ENCODE results near the gene EFHD2. TPM values are rescaled to one million over a fixed set of nuclear protein-coding genes. Genes with fewer than 3 reads are reported as not detected.
"Not testable (repeated sequence)": the region's sequence is repeated elsewhere in the genome, so short reads cannot be mapped to it uniquely, and the experiment has no call there.

Gene EFHD2
- total and polyA plus RNA-seq, 2 donors: 36.3 to 62.3 TPM

- Histone ChIP-seq H3K36me3 (ENCODE audit: control insufficient read depth in 2 of 2, insufficient read depth in 2 of 2, low read length in 1 of 2) (no peaks in the 10 kb centered on the region), H3K4me1 (ENCODE audit: control insufficient read depth in 2 of 2, insufficient read depth in 2 of 2, low read length in 2 of 2) (peaks cover 0 to 11% of the 10 kb centered on the region in 2 donors), H3K27me3 (ENCODE audit: control insufficient read depth in 2 of 2, insufficient read depth in 1 of 2, low read length in 1 of 2) (peaks cover 2 to 19% of the 10 kb centered on the region in 2 donors), H3K4me3 (ENCODE audit: low read length in 2 of 2) (no peak overlapping the region), H3K9me3 (ENCODE audit: control insufficient read depth in 2 of 2, insufficient read depth in 1 of 2, low read length in 1 of 2) (no peaks in the 10 kb centered on the region), H3K27ac (ENCODE audit: low read depth in 1 of 2, low read length in 1 of 2) (no peak overlapping the region)
- no peak for DNase-seq (ENCODE audit: low read depth in 6 of 9, low spot score in 9 of 9)
- 51% methylated on average over 20 of the region's 20 CpGs for WGBS
Measured at GRCh38 chr1:15384301-15384901, 25.3 kb upstream of the EFHD2 start.

DNA sequence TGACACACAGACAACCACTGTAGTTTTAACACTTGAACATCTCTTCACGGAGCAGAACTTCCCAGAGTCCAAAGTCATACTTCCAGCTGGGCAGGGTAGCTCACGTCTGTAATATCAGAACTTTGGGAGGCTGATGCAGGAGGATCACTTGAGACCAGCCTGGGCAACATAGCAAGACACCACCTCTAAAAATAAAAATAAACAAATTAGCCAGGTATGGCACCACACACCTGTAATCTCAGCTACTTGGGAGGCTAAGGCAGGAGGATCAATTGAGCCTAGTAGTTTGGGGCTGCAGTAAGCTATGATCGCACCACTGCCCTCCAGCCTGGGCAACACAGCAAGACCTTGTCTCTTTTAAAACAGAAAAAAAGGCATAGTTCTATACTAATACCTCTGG is 24.3 kb upstream of the EFHD2 start:
- WGBS: 97% methylated on average over 3 of the region's 3 CpGs

GRCh38 chr1:15386164-15386749 is 23.4 kb upstream of the EFHD2 start:
- 17% methylated on average over 17 of the region's 17 CpGs for WGBS
- H3K4me3 ChIP-seq (ENCODE audit: low read length in 2 of 2): no peak overlapping the region
- peaks cover 0 to 11% of the 10 kb centered on the region in 2 donors for H3K4me1 ChIP-seq (ENCODE audit: control insufficient read depth in 2 of 2, insufficient read depth in 2 of 2, low read length in 2 of 2)
- no peaks in the 10 kb centered on the region for H3K36me3 ChIP-seq (ENCODE audit: control insufficient read depth in 2 of 2, insufficient read depth in 2 of 2, low read length in 1 of 2)
- H3K27me3 ChIP-seq (ENCODE audit: control insufficient read depth in 2 of 2, insufficient read depth in 1 of 2, low read length in 1 of 2): peaks cover 2 to 19% of the 10 kb centered on the region in 2 donors
- no peak overlapping the region for H3K27ac ChIP-seq (ENCODE audit: low read depth in 1 of 2, low read length in 1 of 2)
- H3K9me3 ChIP-seq (ENCODE audit: control insufficient read depth in 2 of 2, insufficient read depth in 1 of 2, low read length in 1 of 2): no peaks in the 10 kb centered on the region
- DNase-seq (ENCODE audit: low read depth in 6 of 9, low spot score in 9 of 9): peak in 1 of 9 donors; percentile 25

More for the DNA sequence above, 24.3 kb upstream of the EFHD2 start:
- no peak for DNase-seq (ENCODE audit: low read depth in 6 of 9, low spot score in 9 of 9)
- Histone ChIP-seq H3K4me3 (ENCODE audit: low read length in 2 of 2) (no peak overlapping the region), H3K9me3 (ENCODE audit: control insufficient read depth in 2 of 2, insufficient read depth in 1 of 2, low read length in 1 of 2) (no peaks in the 10 kb centered on the region), H3K27ac (ENCODE audit: low read depth in 1 of 2, low read length in 1 of 2) (no peak overlapping the region), H3K27me3 (ENCODE audit: control insufficient read depth in 2 of 2, insufficient read depth in 1 of 2, low read length in 1 of 2) (peaks cover 2 to 19% of the 10 kb centered on the region in 2 donors), H3K36me3 (ENCODE audit: control insufficient read depth in 2 of 2, insufficient read depth in 2 of 2, low read length in 1 of 2) (no peaks in the 10 kb centered on the region), H3K4me1 (ENCODE audit: control insufficient read depth in 2 of 2, insufficient read depth in 2 of 2, low read length in 2 of 2) (peaks cover 0 to 11% of the 10 kb centered on the region in 2 donors)

- H3K9me3 ChIP-seq (ENCODE audit: control insufficient read depth in 2 of 2, insufficient read depth in 1 of 2, low read length in 1 of 2): no peaks in the 10 kb centered on the region
Measured at GRCh38 chr1:15388201-15388880, 21.3 kb upstream of the EFHD2 start.

GRCh38 chr1:15389828-15390227 is 19.9 kb upstream of the EFHD2 start:
- H3K9me3 ChIP-seq (ENCODE audit: control insufficient read depth in 2 of 2, insufficient read depth in 1 of 2, low read length in 1 of 2); DNase-seq (ENCODE audit: low read depth in 6 of 9, low spot score in 9 of 9); H3K27ac ChIP-seq (ENCODE audit: low read depth in 1 of 2, low read length in 1 of 2); H3K36me3 ChIP-seq (ENCODE audit: control insufficient read depth in 2 of 2, insufficient read depth in 2 of 2, low read length in 1 of 2); H3K4me3 ChIP-seq (ENCODE audit: low read length in 2 of 2): not testable (repeated sequence)
- 96% methylated on average over 8 of the region's 8 CpGs for WGBS
- Histone ChIP-seq H3K27me3 (ENCODE audit: control insufficient read depth in 2 of 2, insufficient read depth in 1 of 2, low read length in 1 of 2) (peaks cover 2 to 12% of the 10 kb centered on the region in 2 donors), H3K4me1 (ENCODE audit: control insufficient read depth in 2 of 2, insufficient read depth in 2 of 2, low read length in 2 of 2) (peaks cover 0 to 11% of the 10 kb centered on the region in 2 donors)

More at GRCh38 chr1:15388201-15388880, 21.3 kb upstream of the EFHD2 start:
- Histone ChIP-seq H3K27ac (ENCODE audit: low read depth in 1 of 2, low read length in 1 of 2) (no peak overlapping the region), H3K4me1 (ENCODE audit: control insufficient read depth in 2 of 2, insufficient read depth in 2 of 2, low read length in 2 of 2) (peaks cover 0 to 11% of the 10 kb centered on the region in 2 donors), H3K4me3 (ENCODE audit: low read length in 2 of 2) (no peak overlapping the region), H3K27me3 (ENCODE audit: control insufficient read depth in 2 of 2, insufficient read depth in 1 of 2, low read length in 1 of 2) (peaks cover 2 to 19% of the 10 kb centered on the region in 2 donors), H3K36me3 (ENCODE audit: control insufficient read depth in 2 of 2, insufficient read depth in 2 of 2, low read length in 1 of 2) (no peaks in the 10 kb centered on the region)
- 90% methylated on average over 15 of the region's 15 CpGs for WGBS
- no peak for DNase-seq (ENCODE audit: low read depth in 6 of 9, low spot score in 9 of 9)

GRCh38 chr1:15390667-15391066 is 19.0 kb upstream of the EFHD2 start:
- Histone ChIP-seq H3K27me3 (ENCODE audit: control insufficient read depth in 2 of 2, insufficient read depth in 1 of 2, low read length in 1 of 2) (peaks cover 2 to 9% of the 10 kb centered on the region in 2 donors), H3K36me3 (ENCODE audit: control insufficient read depth in 2 of 2, insufficient read depth in 2 of 2, low read length in 1 of 2) (no peaks in the 10 kb centered on the region), H3K9me3 (ENCODE audit: control insufficient read depth in 2 of 2, insufficient read depth in 1 of 2, low read length in 1 of 2) (no peaks in the 10 kb centered on the region), H3K27ac (ENCODE audit: low read depth in 1 of 2, low read length in 1 of 2) (no peak overlapping the region), H3K4me3 (ENCODE audit: low read length in 2 of 2) (no peak overlapping the region), H3K4me1 (ENCODE audit: control insufficient read depth in 2 of 2, insufficient read depth in 2 of 2, low read length in 2 of 2) (peaks cover 0 to 9% of the 10 kb centered on the region in 2 donors)
- no peak for DNase-seq (ENCODE audit: low read depth in 6 of 9, low spot score in 9 of 9)
- 96% methylated on average over 8 of the region's 8 CpGs for WGBS

- Histone ChIP-seq H3K4me1 (ENCODE audit: control insufficient read depth in 2 of 2, insufficient read depth in 2 of 2, low read length in 2 of 2) (peaks cover 0 to 2% of the 10 kb centered on the region in 2 donors), H3K36me3 (ENCODE audit: control insufficient read depth in 2 of 2, insufficient read depth in 2 of 2, low read length in 1 of 2) (no peaks in the 10 kb centered on the region), H3K27me3 (ENCODE audit: control insufficient read depth in 2 of 2, insufficient read depth in 1 of 2, low read length in 1 of 2) (peaks cover 0 to 2% of the 10 kb centered on the region in 2 donors), H3K4me3 (ENCODE audit: low read length in 2 of 2) (no peak overlapping the region), H3K9me3 (ENCODE audit: control insufficient read depth in 2 of 2, insufficient read depth in 1 of 2, low read length in 1 of 2) (no peaks in the 10 kb centered on the region), H3K27ac (ENCODE audit: low read depth in 1 of 2, low read length in 1 of 2) (no peak overlapping the region)
- DNase-seq (ENCODE audit: low read depth in 6 of 9, low spot score in 9 of 9): no peak
- WGBS: 97% methylated on average over 4 of the region's 4 CpGs
Measured at GRCh38 chr1:15391366-15391765, 18.3 kb upstream of the EFHD2 start.

GRCh38 chr1:15393475-15394257 is 16.0 kb upstream of the EFHD2 start:
- no peak overlapping the region for H3K4me3 ChIP-seq (ENCODE audit: low read length in 2 of 2)
- no peaks in the 10 kb centered on the region for H3K27me3 ChIP-seq (ENCODE audit: control insufficient read depth in 2 of 2, insufficient read depth in 1 of 2, low read length in 1 of 2)
- H3K36me3 ChIP-seq (ENCODE audit: control insufficient read depth in 2 of 2, insufficient read depth in 2 of 2, low read length in 1 of 2): no peaks in the 10 kb centered on the region
- no peaks in the 10 kb centered on the region for H3K4me1 ChIP-seq (ENCODE audit: control insufficient read depth in 2 of 2, insufficient read depth in 2 of 2, low read length in 2 of 2)
- H3K9me3 ChIP-seq (ENCODE audit: control insufficient read depth in 2 of 2, insufficient read depth in 1 of 2, low read length in 1 of 2): no peaks in the 10 kb centered on the region
- 94% methylated on average over 9 of the region's 9 CpGs for WGBS
- no peak overlapping the region for H3K27ac ChIP-seq (ENCODE audit: low read depth in 1 of 2, low read length in 1 of 2)
- DNase-seq (ENCODE audit: low read depth in 6 of 9, low spot score in 9 of 9): no peak
